Naive thymus-derived CD8-positive, alpha-beta T cell (primary cell): ENCODE measurements around the gene STK36. TPM values are rescaled to one million over a fixed set of nuclear protein-coding genes. Genes with fewer than 3 reads are reported as not detected.

Experiments used
- ATAC-seq, 2 donors: fragments of 150-1000 bp; cut with Tn5 transposase in 1 of 2; sonication (Bioruptor Pico), chemical (Tn5 transposase) in 1 of 2; 1 replicate in 1 of 2; 2 replicates in 1 of 2; pipeline ENCODE4 v1.10.0; 2021; ENCODE audit warnings: mild to moderate bottlenecking in 2 of 2, moderate library complexity in 2 of 2
- POLR2A ChIA-PET: fragments of 350-600 bp; sonication (Branson Sonifier 250); formaldehyde crosslinking; loops from one replicate; lab custom pipeline; 2021; ENCODE audit warnings: antibody characterized with exemption; lab: Charles Lee
- DNase-seq, 10 donors: peaks; one replicate each; pipeline versions ENCODE4 v3.0.0 to v3.0.0-alpha.2; 2020 to 2022
- H3K27ac Mint-ChIP-seq, 10 donors: one replicate each; pipeline ENCODE4 v1.8.0; 2020 to 2022; ENCODE audit warnings: mild to moderate bottlenecking in 10 of 10, mixed read lengths in 10 of 10, moderate library complexity in 4 of 10, inconsistent platforms in 1 of 10
- H3K27me3 Mint-ChIP-seq, 5 donors: one replicate each; pipeline ENCODE4 v1.8.0; 2021 to 2022; ENCODE audit warnings: mixed read lengths in 5 of 5
- H3K36me3 Mint-ChIP-seq, 3 donors: one replicate each; pipeline ENCODE4 v1.8.0; 2020 to 2022; ENCODE audit warnings: mixed read lengths in 3 of 3, mild to moderate bottlenecking in 2 of 3, inconsistent platforms in 1 of 3
- H3K4me1 Mint-ChIP-seq, 4 donors: one replicate each; pipeline ENCODE4 v1.8.0; 2021 to 2022; ENCODE audit warnings: mixed read lengths in 4 of 4
- H3K4me3 Mint-ChIP-seq, 10 donors: one replicate each; pipeline ENCODE4 v1.8.0; 2020 to 2022; ENCODE audit warnings: mild to moderate bottlenecking in 10 of 10, mixed read lengths in 10 of 10, moderate library complexity in 6 of 10, inconsistent platforms in 1 of 10
- H3K9me3 Mint-ChIP-seq, 9 donors: one replicate each; pipeline ENCODE4 v1.8.0; 2020 to 2022; ENCODE audit warnings: mixed read lengths in 9 of 9, mild to moderate bottlenecking in 3 of 9, inconsistent platforms in 1 of 9, moderate library complexity in 1 of 9
- polyA plus RNA-seq, 3 donors: library from polyadenylated mRNA; unstranded; fragments of 300-500 nt; fragmentation: Illumina TruSeq; gene quantifications; one replicate each; pipeline ENCODE4 v1.2.3, GENCODE V29; 2021
- total RNA-seq, 8 experiments: library from RNA in 2 of 8; stranded (reverse) in 2 of 8; gene quantifications; one replicate each; pipeline ENCODE4 v1.2.3 and lab custom pipeline; 2021 to 2026

The STK36 gene
- total RNA-seq (10 to 100 TPM; 22.4 to 22.5 TPM), polyA plus RNA-seq (1 to 10 TPM; 3.1 to 4.3 (median 3.6) TPM), total RNA-seq (lab: John Stamatoyannopoulos, UW) (15.7 to 31.2 (median 18.1) reads per million in 6 experiments)

GRCh38 chr2:218671654-218672566, at the start of gene STK36, which contains the start of gene RNF25:
TSS of gene STK36 (plus strand) at chr2:218672086. CDS start at chr2:218672830, 744 bp downstream.
TSS of gene RNF25 (minus strand) at chr2:218672002. CDS start at chr2:218671970, 32 bp downstream.
- Mint-ChIP-seq H3K27ac (peak within 1 kb of the TSS; percentile 93 to 99 (median 98)), H3K4me3 (peak within 1 kb of the TSS; percentile 97 to 99 (median 98)), H3K36me3 (peaks cover 0 to 19% (median 2%) of the 10 kb centered on the region in 3 donors), H3K27me3 (no peaks in the 10 kb centered on the region), H3K4me1 (peaks cover 20 to 36% (median 24%) of the 10 kb centered on the region in 4 donors), H3K9me3 (no peaks in the 10 kb centered on the region)
- DNase-seq: peak; percentile 68 to 92 (median 80)
- ATAC-seq: peak; percentile 95 to 97
- POLR2A ChIA-PET: interaction anchor here (0.5 to 5.6 kb wide), 7 partner anchors 9 to 617 kb away, joined by 3 to 61 read pairs (median 5); partner anchors contain the start of genes BCS1L, TTLL4 and ZNF142

- POLR2A ChIA-PET: no interaction called here
- H3K36me3 Mint-ChIP-seq: no peaks in the 10 kb centered on the region
- no peak overlapping the region for H3K27ac Mint-ChIP-seq
- H3K9me3 Mint-ChIP-seq: no peaks in the 10 kb centered on the region
- no peak overlapping the region for H3K4me3 Mint-ChIP-seq
- ATAC-seq (no peak), DNase-seq (no peak)
- no peaks in the 10 kb centered on the region for H3K27me3 Mint-ChIP-seq
- peaks cover 0 to 2% (median 0%) of the 10 kb centered on the region in 4 donors for H3K4me1 Mint-ChIP-seq
Measured at GRCh38 chr2:218622606-218623365, 49.1 kb upstream of the STK36 start.

GRCh38 chr2:218623366-218623705, 48.5 kb upstream of the STK36 start:
- ATAC-seq: no peak
- Mint-ChIP-seq H3K27ac (peak overlapping the region in 1 of 10 donors; percentile 41), H3K4me1 (peaks cover 0 to 2% (median 0%) of the 10 kb centered on the region in 4 donors), H3K36me3 (no peaks in the 10 kb centered on the region), H3K9me3 (no peaks in the 10 kb centered on the region), H3K4me3 (no peak overlapping the region), H3K27me3 (no peaks in the 10 kb centered on the region)
- POLR2A ChIA-PET: no interaction called here
- DNase-seq: no peak

GRCh38 chr2:218626369-218626768, 45.5 kb upstream of the STK36 start:
- no peak for DNase-seq
- Mint-ChIP-seq H3K36me3 (no peaks in the 10 kb centered on the region), H3K4me3 (no peak overlapping the region), H3K4me1 (peaks cover 0 to 2% (median under 1%) of the 10 kb centered on the region in 4 donors), H3K27me3 (no peaks in the 10 kb centered on the region), H3K9me3 (no peaks in the 10 kb centered on the region), H3K27ac (no peak overlapping the region)
- no peak for ATAC-seq
- POLR2A ChIA-PET: no interaction called here

GRCh38 chr2:218627939-218628338, 43.9 kb upstream of the STK36 start:
- DNase-seq (no peak), ATAC-seq (no peak)
- Mint-ChIP-seq H3K4me3 (no peak overlapping the region), H3K4me1 (peaks cover 0 to 2% (median under 1%) of the 10 kb centered on the region in 4 donors), H3K36me3 (no peaks in the 10 kb centered on the region), H3K27ac (peak overlapping the region in 1 of 10 donors; percentile 50), H3K9me3 (no peaks in the 10 kb centered on the region), H3K27me3 (no peaks in the 10 kb centered on the region)
- POLR2A ChIA-PET: interaction anchor here (1.0 kb wide), 1 partner anchor 25 kb away, joined by 3 read pairs; no protein-coding TSS in a partner anchor

GRCh38 chr2:218631837-218632236, 40.0 kb upstream of the STK36 start:
- POLR2A ChIA-PET: no interaction called here
- DNase-seq: no peak
- Mint-ChIP-seq H3K27me3 (no peaks in the 10 kb centered on the region), H3K4me1 (peaks cover 0 to 2% (median 0%) of the 10 kb centered on the region in 4 donors), H3K27ac (peak overlapping the region in 2 of 10 donors; percentile 40 to 71), H3K9me3 (no peaks in the 10 kb centered on the region), H3K36me3 (peaks cover 0 to 29% (median 0%) of the 10 kb centered on the region in 3 donors), H3K4me3 (no peak overlapping the region)
- ATAC-seq: no peak

- DNase-seq (no peak), ATAC-seq (no peak)
- no peaks in the 10 kb centered on the region for H3K9me3 Mint-ChIP-seq
- peaks cover 0 to 67% (median 6%) of the 10 kb centered on the region in 3 donors for H3K36me3 Mint-ChIP-seq
- H3K27ac Mint-ChIP-seq: peak overlapping the region in 2 of 10 donors; percentile 12 to 31
- no peak overlapping the region for H3K4me3 Mint-ChIP-seq
- no peaks in the 10 kb centered on the region for H3K27me3 Mint-ChIP-seq
- H3K4me1 Mint-ChIP-seq: peaks cover 0 to 5% (median 0%) of the 10 kb centered on the region in 4 donors
- POLR2A ChIA-PET: no interaction called here
Measured at GRCh38 chr2:218635719-218636118, 36.2 kb upstream of the STK36 start.

- POLR2A ChIA-PET: no interaction called here
- ATAC-seq (no peak), DNase-seq (no peak)
- H3K4me1 Mint-ChIP-seq: peaks cover 0 to 5% (median 0%) of the 10 kb centered on the region in 4 donors
- no peaks in the 10 kb centered on the region for H3K27me3 Mint-ChIP-seq
- peaks cover 0 to 87% (median 6%) of the 10 kb centered on the region in 3 donors for H3K36me3 Mint-ChIP-seq
- no peak overlapping the region for H3K4me3 Mint-ChIP-seq
- H3K27ac Mint-ChIP-seq: no peak overlapping the region
- no peaks in the 10 kb centered on the region for H3K9me3 Mint-ChIP-seq
Measured at GRCh38 chr2:218638372-218638771, 33.5 kb upstream of the STK36 start.

GRCh38 chr2:218642121-218642656, 29.7 kb upstream of the STK36 start:
- POLR2A ChIA-PET: no interaction called here
- Mint-ChIP-seq H3K4me1 (peaks cover 0 to 5% (median 1%) of the 10 kb centered on the region in 4 donors), H3K4me3 (no peak overlapping the region), H3K27ac (no peak overlapping the region), H3K27me3 (no peaks in the 10 kb centered on the region), H3K36me3 (peaks cover 0 to 81% (median 16%) of the 10 kb centered on the region in 3 donors), H3K9me3 (no peaks in the 10 kb centered on the region)
- DNase-seq (no peak), ATAC-seq (no peak)

- POLR2A ChIA-PET: no interaction called here
- H3K27ac Mint-ChIP-seq: no peak overlapping the region
- peaks cover under 1 to 7% (median 2%) of the 10 kb centered on the region in 4 donors for H3K4me1 Mint-ChIP-seq
- H3K27me3 Mint-ChIP-seq: no peaks in the 10 kb centered on the region
- H3K9me3 Mint-ChIP-seq: no peaks in the 10 kb centered on the region
- no peak for ATAC-seq
- no peak overlapping the region for H3K4me3 Mint-ChIP-seq
- DNase-seq: no peak
- H3K36me3 Mint-ChIP-seq: peaks cover 0 to 81% (median 21%) of the 10 kb centered on the region in 3 donors
Measured at GRCh38 chr2:218642786-218643185, 29.1 kb upstream of the STK36 start.

GRCh38 chr2:218643751-218644310, 28.1 kb upstream of the STK36 start:
- no peak overlapping the region for H3K27ac Mint-ChIP-seq
- no peaks in the 10 kb centered on the region for H3K27me3 Mint-ChIP-seq
- H3K36me3 Mint-ChIP-seq: peaks cover 4 to 81% (median 22%) of the 10 kb centered on the region in 3 donors
- peaks cover 3 to 17% (median 10%) of the 10 kb centered on the region in 4 donors for H3K4me1 Mint-ChIP-seq
- no peak for DNase-seq
- no peak overlapping the region for H3K4me3 Mint-ChIP-seq
- POLR2A ChIA-PET: no interaction called here
- H3K9me3 Mint-ChIP-seq: no peaks in the 10 kb centered on the region
- no peak for ATAC-seq

GRCh38 chr2:218644721-218645120, 27.2 kb upstream of the STK36 start:
- Mint-ChIP-seq H3K27ac (peak overlapping the region in 1 of 10 donors; percentile 18), H3K4me1 (peaks cover 3 to 17% (median 10%) of the 10 kb centered on the region in 4 donors), H3K36me3 (peaks cover 4 to 81% (median 18%) of the 10 kb centered on the region in 3 donors), H3K9me3 (no peaks in the 10 kb centered on the region), H3K4me3 (no peak overlapping the region), H3K27me3 (no peaks in the 10 kb centered on the region)
- POLR2A ChIA-PET: no interaction called here
- no peak for DNase-seq
- no peak for ATAC-seq
